ENCODE results near the gene IMMP2L.

DNA sequence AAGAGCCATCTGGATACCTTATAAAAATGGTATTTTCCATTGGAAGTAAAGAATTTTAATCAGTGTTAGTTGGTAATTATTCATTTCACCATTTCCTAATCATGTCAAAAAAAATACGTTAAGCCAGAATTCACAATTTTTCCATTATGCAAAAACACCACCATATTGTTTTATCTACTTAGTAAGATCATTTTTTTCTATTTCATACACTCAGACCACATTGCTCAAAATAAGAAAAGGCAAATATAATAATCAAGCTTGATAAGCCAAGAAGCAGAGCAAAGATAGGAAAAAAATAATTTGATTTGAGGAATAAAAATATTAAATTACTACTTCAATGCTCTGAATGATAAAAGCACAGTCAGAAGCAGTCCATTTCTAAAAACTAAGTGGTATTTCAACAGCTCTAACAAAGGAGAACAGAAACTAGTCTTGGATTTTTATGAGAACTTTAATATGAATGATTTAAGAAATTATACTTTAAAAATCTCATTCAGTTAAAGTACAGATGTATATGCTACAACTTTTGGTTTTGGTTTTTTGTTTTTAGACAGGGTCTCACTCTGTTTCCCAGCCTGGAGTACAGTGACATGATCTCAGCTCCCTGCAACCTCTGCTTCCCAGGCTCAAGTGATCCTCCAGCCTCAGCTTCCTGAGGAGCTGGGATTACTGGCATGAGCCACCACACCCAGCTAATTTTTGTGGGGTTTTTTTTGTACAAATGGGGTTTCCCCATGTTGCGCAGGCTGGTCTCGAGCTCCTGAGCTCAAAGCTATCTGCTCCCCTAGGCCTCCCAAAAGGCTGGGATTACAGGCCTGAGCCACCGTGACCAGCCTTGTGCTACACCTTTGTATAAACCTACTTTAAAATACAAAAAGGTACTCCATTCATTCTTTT, 424.7 kb downstream of the IMMP2L start:
- no peak for TF ChIP-seq SAP30 (IDR thresholded peaks at IDR 0.05; ENCODE audit: insufficient read depth, insufficient replicate concordance, low read length)
- no peak for TF ChIP-seq YY1 (IDR thresholded peaks at IDR 0.05; ENCODE audit: low read depth, low read length)
- TF ChIP-seq SIN3A (conservative IDR thresholded peaks at IDR 0.05 in 1 of 2, IDR thresholded peaks at IDR 0.05 in 1 of 2; ENCODE audit: low read depth in 1 of 2, low read length in 2 of 2), result no peak
- TF ChIP-seq JUND (IDR thresholded peaks at IDR 0.05; ENCODE audit: low read length), result no peak
- no peak for TF ChIP-seq FOSL1 (IDR thresholded peaks at IDR 0.05; ENCODE audit: insufficient read depth, low read depth, low read length)
- TF ChIP-seq, protein P1, sequence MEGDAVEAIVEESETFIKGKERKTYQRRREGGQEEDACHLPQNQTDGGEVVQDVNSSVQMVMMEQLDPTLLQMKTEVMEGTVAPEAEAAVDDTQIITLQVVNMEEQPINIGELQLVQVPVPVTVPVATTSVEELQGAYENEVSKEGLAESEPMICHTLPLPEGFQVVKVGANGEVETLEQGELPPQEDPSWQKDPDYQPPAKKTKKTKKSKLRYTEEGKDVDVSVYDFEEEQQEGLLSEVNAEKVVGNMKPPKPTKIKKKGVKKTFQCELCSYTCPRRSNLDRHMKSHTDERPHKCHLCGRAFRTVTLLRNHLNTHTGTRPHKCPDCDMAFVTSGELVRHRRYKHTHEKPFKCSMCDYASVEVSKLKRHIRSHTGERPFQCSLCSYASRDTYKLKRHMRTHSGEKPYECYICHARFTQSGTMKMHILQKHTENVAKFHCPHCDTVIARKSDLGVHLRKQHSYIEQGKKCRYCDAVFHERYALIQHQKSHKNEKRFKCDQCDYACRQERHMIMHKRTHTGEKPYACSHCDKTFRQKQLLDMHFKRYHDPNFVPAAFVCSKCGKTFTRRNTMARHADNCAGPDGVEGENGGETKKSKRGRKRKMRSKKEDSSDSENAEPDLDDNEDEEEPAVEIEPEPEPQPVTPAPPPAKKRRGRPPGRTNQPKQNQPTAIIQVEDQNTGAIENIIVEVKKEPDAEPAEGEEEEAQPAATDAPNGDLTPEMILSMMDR (IDR thresholded peaks at IDR 0.05; ENCODE audit: control extremely low read depth in 1 of 3, insufficient read depth in 1 of 3, low read depth in 1 of 3, low read length in 3 of 3), result no peak
- TF ChIP-seq PHF8 (conservative IDR thresholded peaks at IDR 0.05; ENCODE audit: low read depth, low read length), result no peak
- TF ChIP-seq EZH2 (IDR thresholded peaks at IDR 0.05; ENCODE audit: low read depth, low read length, severe bottlenecking), result no peak
- no peak for TF ChIP-seq GABPA (IDR thresholded peaks at IDR 0.05; ENCODE audit: borderline replicate concordance, insufficient read depth, low read length)
- TF ChIP-seq RNF2 (IDR thresholded peaks at IDR 0.05; ENCODE audit: borderline replicate concordance, low read depth, low read length, missing control alignments, poor library complexity, severe bottlenecking), result no peak

Data from H1 (cell line).